ENCODE data around the gene MAGEF1.

- TF ChIP-seq ETV6 (IDR thresholded peaks at IDR 0.05; ENCODE audit: borderline replicate concordance in 1 of 2, low read depth in 2 of 2, low read length in 1 of 2), result no peak
- no peak for TF ChIP-seq ETV6 (CRISPR knock-in tag; IDR thresholded peaks at IDR 0.05; ENCODE audit: borderline replicate concordance)
- TF ChIP-seq FOXA3 (CRISPR knock-in tag; conservative IDR thresholded peaks at IDR 0.05 in 1 of 2, IDR thresholded peaks at IDR 0.05 in 1 of 2), result no peak
- TF ChIP-seq ZNF146 (CRISPR knock-in tag; IDR thresholded peaks at IDR 0.05; ENCODE audit: unreplicated experiment), result no peak
Measured at GRCh38 chr3:184746131-184747120, 34.6 kb upstream of the MAGEF1 start.
